ENCODE data around the gene ZNF3.

DNA sequence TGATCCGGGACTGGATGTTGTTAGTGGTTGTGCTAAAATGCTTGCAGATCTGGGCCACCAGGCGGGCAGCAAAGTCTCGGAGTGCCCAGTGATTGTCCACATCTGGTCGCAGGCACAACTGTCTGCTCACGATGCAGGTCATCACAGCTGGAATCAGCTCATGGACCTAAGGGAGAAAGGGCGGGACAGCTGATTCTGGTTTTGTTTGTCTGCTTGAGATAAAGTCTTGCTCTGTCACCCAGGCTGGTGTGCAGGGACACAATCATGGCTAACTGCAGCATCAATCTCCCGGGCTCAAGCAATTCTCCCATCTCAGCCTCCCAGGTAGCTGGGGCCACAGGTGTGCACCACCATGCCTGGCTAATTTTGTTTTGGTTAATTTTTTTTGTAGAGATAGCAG lies 29.6 kb upstream of the ZNF3 start:
- TF ChIP-seq POLR2AphosphoS5 (IDR thresholded peaks at IDR 0.05; ENCODE audit: low read depth, low read length): no peak
- no peak for TF ChIP-seq TAF1 (IDR thresholded peaks at IDR 0.05; ENCODE audit: borderline replicate concordance, insufficient read depth, low read length)
- no peak for TF ChIP-seq SIN3A (IDR thresholded peaks at IDR 0.05; ENCODE audit: borderline replicate concordance, insufficient read depth, low read length)
- no peak for TF ChIP-seq FOXP2 (optimal IDR thresholded peaks at IDR 0.05; ENCODE audit: borderline replicate concordance, extremely low read depth, extremely low read length, insufficient read depth)
